ENCODE data around the gene LIPE. TPM values are rescaled to one million over a fixed set of nuclear protein-coding genes. Genes with fewer than 3 reads are reported as not detected.
"Not testable (repeated sequence)": the region's sequence is repeated elsewhere in the genome, so short reads cannot be mapped to it uniquely, and the experiment has no call there.

LIPE gene
- polyA plus RNA-seq, 1 experiment: 3.3 TPM

GRCh38 chr19:42459926-42460325 is 32.7 kb upstream of the LIPE start:
- DNase-seq (ENCODE audit: low read depth): no peak
- H3K27me3 ChIP-seq (ENCODE audit: control insufficient read depth, insufficient read depth, low read length): peaks cover 2% of the 10 kb centered on the region; the same call in 1 of the 2 replicates
- TF ChIP-seq CTCF (IDR thresholded peaks at IDR 0.05; ENCODE audit: insufficient read depth, low read depth, low read length): no peak
- H3K4me3 ChIP-seq (ENCODE audit: low read depth, low read length): no peak overlapping the region
- POLR2A ChIA-PET: no interaction called here
- no peaks in the 10 kb centered on the region for H3K36me3 ChIP-seq (ENCODE audit: control insufficient read depth, insufficient read depth, low read length)
- CTCF ChIA-PET: interaction anchor here (0.7 to 3.1 kb wide), 4 partner anchors 10 to 147 kb away, joined by 3 to 11 read pairs (median 9); no protein-coding TSS in a partner anchor

- POLR2A ChIA-PET: no interaction called here
- CTCF ChIA-PET: interaction anchor here (1.2 to 1.8 kb wide), 7 partner anchors 14 to 141 kb away, joined by 3 to 13 read pairs (median 7); partner anchors contain the start of gene CEACAM1
- no peak for DNase-seq (ENCODE audit: low read depth)
Measured at GRCh38 chr19:42455621-42456081, 28.5 kb upstream of the LIPE start.

GRCh38 chr19:42455086-42455485 is 27.9 kb upstream of the LIPE start:
- no peak for TF ChIP-seq CTCF (IDR thresholded peaks at IDR 0.05; ENCODE audit: insufficient read depth, low read depth, low read length)
- POLR2A ChIA-PET: no interaction called here
- H3K27me3 ChIP-seq (ENCODE audit: control insufficient read depth, insufficient read depth, low read length): peaks cover 6% of the 10 kb centered on the region
- CTCF ChIA-PET: interaction anchor here (1.0 to 1.8 kb wide), 9 partner anchors 12 to 347 kb away, joined by 3 to 13 read pairs (median 7); partner anchors contain the start of gene CEACAM1
- DNase-seq (ENCODE audit: low read depth): no peak
- no peak overlapping the region for H3K4me3 ChIP-seq (ENCODE audit: low read depth, low read length)
- no peaks in the 10 kb centered on the region for H3K36me3 ChIP-seq (ENCODE audit: control insufficient read depth, insufficient read depth, low read length)

More at GRCh38 chr19:42455621-42456081, 28.5 kb upstream of the LIPE start:
- no peak overlapping the region for H3K4me3 ChIP-seq (ENCODE audit: low read depth, low read length)
- no peaks in the 10 kb centered on the region for H3K36me3 ChIP-seq (ENCODE audit: control insufficient read depth, insufficient read depth, low read length)
- peaks cover 6% of the 10 kb centered on the region for H3K27me3 ChIP-seq (ENCODE audit: control insufficient read depth, insufficient read depth, low read length)
- TF ChIP-seq CTCF (IDR thresholded peaks at IDR 0.05; ENCODE audit: insufficient read depth, low read depth, low read length): no peak

GRCh38 chr19:42452590-42452989 is 25.4 kb upstream of the LIPE start:
- peaks cover 8% of the 10 kb centered on the region for H3K27me3 ChIP-seq (ENCODE audit: control insufficient read depth, insufficient read depth, low read length)
- H3K4me3 ChIP-seq (ENCODE audit: low read depth, low read length): no peak overlapping the region
- ChIA-PET CTCF (interaction anchor here (1.4 to 6.3 kb wide), 5 partner anchors 11 to 76 kb away, joined by 3 to 137 read pairs (median 17); partner anchors contain the start of genes CEACAM1 and CXCL17), POLR2A (no interaction called here)
- H3K36me3 ChIP-seq (ENCODE audit: control insufficient read depth, insufficient read depth, low read length): no peaks in the 10 kb centered on the region
- TF ChIP-seq CTCF (IDR thresholded peaks at IDR 0.05; ENCODE audit: insufficient read depth, low read depth, low read length): no peak
- DNase-seq (ENCODE audit: low read depth): no peak

- ChIA-PET POLR2A (no interaction called here), CTCF (interaction anchor here (0.7 to 6.3 kb wide), 36 partner anchors 9 to 318 kb away, joined by 3 to 137 read pairs (median 5); partner anchors contain the start of genes CEACAM1, CXCL17 and POU2F2)
- TF ChIP-seq CTCF (IDR thresholded peaks at IDR 0.05; ENCODE audit: insufficient read depth, low read depth, low read length): peak; percentile 82
- no peak for DNase-seq (ENCODE audit: low read depth)
- H3K27me3 ChIP-seq (ENCODE audit: control insufficient read depth, insufficient read depth, low read length): peaks cover 8% of the 10 kb centered on the region
- H3K36me3 ChIP-seq (ENCODE audit: control insufficient read depth, insufficient read depth, low read length): no peaks in the 10 kb centered on the region
- no peak overlapping the region for H3K4me3 ChIP-seq (ENCODE audit: low read depth, low read length)
Measured at GRCh38 chr19:42450314-42450934, 23.2 kb upstream of the LIPE start.

GRCh38 chr19:42448306-42448705 is 21.1 kb upstream of the LIPE start:
- H3K36me3 ChIP-seq (ENCODE audit: control insufficient read depth, insufficient read depth, low read length); DNase-seq (ENCODE audit: low read depth); POLR2A ChIA-PET; H3K4me3 ChIP-seq (ENCODE audit: low read depth, low read length): not testable (repeated sequence)
- CTCF ChIA-PET: interaction anchor here (4.6 to 6.3 kb wide), 3 partner anchors 7 to 80 kb away, joined by 42 to 137 read pairs (median 43); partner anchors contain the start of genes CEACAM1 and CXCL17
- peaks cover 13% of the 10 kb centered on the region for H3K27me3 ChIP-seq (ENCODE audit: control insufficient read depth, insufficient read depth, low read length)
